ENCODE data around the gene SRRM3.
"Not testable (repeated sequence)": the region's sequence is repeated elsewhere in the genome, so short reads cannot be mapped to it uniquely, and the experiment has no call there.

SRRM3 gene

GRCh38 chr7:76191783-76192240, 9.9 kb upstream of the SRRM3 start:
- no peak for DNase-seq (ENCODE audit: low read depth)

GRCh38 chr7:76193466-76193865, 8.2 kb upstream of the SRRM3 start:
- no peak for DNase-seq (ENCODE audit: low read depth)

GRCh38 chr7:76193883-76194282, 7.8 kb upstream of the SRRM3 start:
- DNase-seq (ENCODE audit: low read depth), result no peak

GRCh38 chr7:76196786-76197185, 4.9 kb upstream of the SRRM3 start:
- DNase-seq (ENCODE audit: low read depth), result no peak

- DNase-seq (ENCODE audit: low read depth), result no peak
Observed at GRCh38 chr7:76198202-76198601, 3.5 kb upstream of the SRRM3 start.

- DNase-seq (ENCODE audit: low read depth), result no peak
Observed at GRCh38 chr7:76202666-76203030, 952 bp downstream of the SRRM3 start.

GRCh38 chr7:76204147-76204546, 2.5 kb downstream of the SRRM3 start:
- no peak for DNase-seq (ENCODE audit: low read depth)

GRCh38 chr7:76206633-76207032, 4.9 kb downstream of the SRRM3 start:
- DNase-seq (ENCODE audit: low read depth), result no peak

GRCh38 chr7:76209310-76209709, 7.6 kb downstream of the SRRM3 start:
- no peak for DNase-seq (ENCODE audit: low read depth)

GRCh38 chr7:76211216-76211615, 9.5 kb downstream of the SRRM3 start:
- DNase-seq (ENCODE audit: low read depth), result no peak

GRCh38 chr7:76215349-76215748, 13.7 kb downstream of the SRRM3 start:
- not testable (repeated sequence) for DNase-seq (ENCODE audit: low read depth)

GRCh38 chr7:76216381-76217082, 14.8 kb downstream of the SRRM3 start:
- no peak for DNase-seq (ENCODE audit: low read depth)

- DNase-seq (ENCODE audit: low read depth), result no peak
Observed at GRCh38 chr7:76217942-76218566, 16.4 kb downstream of the SRRM3 start.

- no peak for DNase-seq (ENCODE audit: low read depth)
Observed at GRCh38 chr7:76220185-76221057, 18.7 kb downstream of the SRRM3 start.

GRCh38 chr7:76222333-76222732, 20.6 kb downstream of the SRRM3 start:
- DNase-seq (ENCODE audit: low read depth), result no peak

- no peak for DNase-seq (ENCODE audit: low read depth)
Observed at GRCh38 chr7:76222839-76223238, 21.1 kb downstream of the SRRM3 start.

- no peak for DNase-seq (ENCODE audit: low read depth)
Observed at GRCh38 chr7:76223286-76223972, 21.7 kb downstream of the SRRM3 start.

GRCh38 chr7:76224695-76225094, 23.0 kb downstream of the SRRM3 start:
- no peak for DNase-seq (ENCODE audit: low read depth)

GRCh38 chr7:76225379-76225778, 23.7 kb downstream of the SRRM3 start:
- no peak for DNase-seq (ENCODE audit: low read depth)

- no peak for DNase-seq (ENCODE audit: low read depth)
Observed at GRCh38 chr7:76225951-76226350, 24.3 kb downstream of the SRRM3 start.

- not testable (repeated sequence) for DNase-seq (ENCODE audit: low read depth)
Observed at GRCh38 chr7:76226878-76227423, 25.3 kb downstream of the SRRM3 start.

- DNase-seq (ENCODE audit: low read depth), result no peak
Observed at GRCh38 chr7:76230214-76230613, 28.5 kb downstream of the SRRM3 start.

Measured in T follicular helper cell (primary cell).